Measurements from ENCODE around the gene ARID1B.

- TF ChIP-seq CTCF (IDR thresholded peaks at IDR 0.05; ENCODE audit: low read length) (no peak), EZH2 (IDR thresholded peaks at IDR 0.05; ENCODE audit: borderline replicate concordance, low read length) (no peak)
Measured at GRCh38 chr6:157164972-157165371, 387.8 kb downstream of the ARID1B start.

Measured in OCI-LY1 (cell line).